Measurements from ENCODE around the gene GRIA4.
"Not testable (repeated sequence)": the region's sequence is repeated elsewhere in the genome, so short reads cannot be mapped to it uniquely, and the experiment has no call there.

GRIA4 gene

GRCh38 chr11:105858841-105859240, 249.0 kb downstream of the GRIA4 start:
- no peaks in the 10 kb centered on the region for H3K36me3 ChIP-seq (ENCODE audit: control insufficient read depth, insufficient read depth, low read length)
- no peaks in the 10 kb centered on the region for H3K9me3 ChIP-seq (ENCODE audit: control insufficient read depth, insufficient read depth, low read depth, low read length)
- H3K4me1 ChIP-seq (ENCODE audit: control insufficient read depth, insufficient read depth, low read length), result no peaks in the 10 kb centered on the region
- H3K27me3 ChIP-seq (ENCODE audit: control insufficient read depth, insufficient read depth, low read length), result no peaks in the 10 kb centered on the region
- H3K9ac ChIP-seq (ENCODE audit: low read length), result no peak overlapping the region
- H3K4me3 ChIP-seq (ENCODE audit: low read depth, low read length), result no peak overlapping the region
- no peak overlapping the region for H3K27ac ChIP-seq (ENCODE audit: low read depth, low read length)

GRCh38 chr11:105860105-105860504, 250.2 kb downstream of the GRIA4 start:
- Histone ChIP-seq H3K36me3 (ENCODE audit: control insufficient read depth, insufficient read depth, low read length) (no peaks in the 10 kb centered on the region), H3K27me3 (ENCODE audit: control insufficient read depth, insufficient read depth, low read length) (no peaks in the 10 kb centered on the region), H3K9me3 (ENCODE audit: control insufficient read depth, insufficient read depth, low read depth, low read length) (no peaks in the 10 kb centered on the region), H3K9ac (ENCODE audit: low read length) (no peak overlapping the region), H3K4me1 (ENCODE audit: control insufficient read depth, insufficient read depth, low read length) (no peaks in the 10 kb centered on the region), H3K27ac (ENCODE audit: low read depth, low read length) (no peak overlapping the region), H3K4me3 (ENCODE audit: low read depth, low read length) (no peak overlapping the region)

- Histone ChIP-seq H3K9me3 (ENCODE audit: control insufficient read depth, insufficient read depth, low read depth, low read length) (no peaks in the 10 kb centered on the region), H3K9ac (ENCODE audit: low read length) (no peak overlapping the region), H3K4me3 (ENCODE audit: low read depth, low read length) (no peak overlapping the region), H3K4me1 (ENCODE audit: control insufficient read depth, insufficient read depth, low read length) (no peaks in the 10 kb centered on the region), H3K27ac (ENCODE audit: low read depth, low read length) (no peak overlapping the region), H3K27me3 (ENCODE audit: control insufficient read depth, insufficient read depth, low read length) (no peaks in the 10 kb centered on the region), H3K36me3 (ENCODE audit: control insufficient read depth, insufficient read depth, low read length) (no peaks in the 10 kb centered on the region)
These were observed 251.4 kb downstream of the GRIA4 start for GRCh38 chr11:105861225-105861624.

- Histone ChIP-seq H3K36me3 (ENCODE audit: control insufficient read depth, insufficient read depth, low read length) (no peaks in the 10 kb centered on the region), H3K27ac (ENCODE audit: low read depth, low read length) (no peak overlapping the region), H3K9ac (ENCODE audit: low read length) (no peak overlapping the region), H3K4me3 (ENCODE audit: low read depth, low read length) (no peak overlapping the region), H3K27me3 (ENCODE audit: control insufficient read depth, insufficient read depth, low read length) (no peaks in the 10 kb centered on the region), H3K4me1 (ENCODE audit: control insufficient read depth, insufficient read depth, low read length) (peaks cover 7% of the 10 kb centered on the region), H3K9me3 (ENCODE audit: control insufficient read depth, insufficient read depth, low read depth, low read length) (no peaks in the 10 kb centered on the region)
These were observed 253.0 kb downstream of the GRIA4 start for GRCh38 chr11:105862736-105863367.

GRCh38 chr11:105863523-105863922, 253.7 kb downstream of the GRIA4 start:
- H3K27me3 ChIP-seq (ENCODE audit: control insufficient read depth, insufficient read depth, low read length), result no peaks in the 10 kb centered on the region
- no peaks in the 10 kb centered on the region for H3K9me3 ChIP-seq (ENCODE audit: control insufficient read depth, insufficient read depth, low read depth, low read length)
- no peak overlapping the region for H3K27ac ChIP-seq (ENCODE audit: low read depth, low read length)
- peaks cover 7% of the 10 kb centered on the region for H3K4me1 ChIP-seq (ENCODE audit: control insufficient read depth, insufficient read depth, low read length)
- no peak overlapping the region for H3K9ac ChIP-seq (ENCODE audit: low read length)
- H3K36me3 ChIP-seq (ENCODE audit: control insufficient read depth, insufficient read depth, low read length), result no peaks in the 10 kb centered on the region
- no peak overlapping the region for H3K4me3 ChIP-seq (ENCODE audit: low read depth, low read length)

GRCh38 chr11:105867742-105868141, 257.9 kb downstream of the GRIA4 start:
- no peak overlapping the region for H3K4me3 ChIP-seq (ENCODE audit: low read depth, low read length)
- H3K27me3 ChIP-seq (ENCODE audit: control insufficient read depth, insufficient read depth, low read length), result no peaks in the 10 kb centered on the region
- no peaks in the 10 kb centered on the region for H3K9me3 ChIP-seq (ENCODE audit: control insufficient read depth, insufficient read depth, low read depth, low read length)
- H3K4me1 ChIP-seq (ENCODE audit: control insufficient read depth, insufficient read depth, low read length), result peaks cover 7% of the 10 kb centered on the region
- no peak overlapping the region for H3K27ac ChIP-seq (ENCODE audit: low read depth, low read length)
- H3K36me3 ChIP-seq (ENCODE audit: control insufficient read depth, insufficient read depth, low read length), result no peaks in the 10 kb centered on the region
- H3K9ac ChIP-seq (ENCODE audit: low read length), result no peak overlapping the region

GRCh38 chr11:105868762-105869285, 259.0 kb downstream of the GRIA4 start:
- Histone ChIP-seq H3K9me3 (ENCODE audit: control insufficient read depth, insufficient read depth, low read depth, low read length) (no peaks in the 10 kb centered on the region), H3K27ac (ENCODE audit: low read depth, low read length) (no peak overlapping the region), H3K4me3 (ENCODE audit: low read depth, low read length) (no peak overlapping the region), H3K9ac (ENCODE audit: low read length) (no peak overlapping the region), H3K27me3 (ENCODE audit: control insufficient read depth, insufficient read depth, low read length) (no peaks in the 10 kb centered on the region), H3K36me3 (ENCODE audit: control insufficient read depth, insufficient read depth, low read length) (no peaks in the 10 kb centered on the region), H3K4me1 (ENCODE audit: control insufficient read depth, insufficient read depth, low read length) (peaks cover 7% of the 10 kb centered on the region)

GRCh38 chr11:105870516-105871113, 260.7 kb downstream of the GRIA4 start:
- Histone ChIP-seq H3K36me3 (ENCODE audit: control insufficient read depth, insufficient read depth, low read length) (no peaks in the 10 kb centered on the region), H3K27ac (ENCODE audit: low read depth, low read length) (no peak overlapping the region), H3K9ac (ENCODE audit: low read length) (no peak overlapping the region), H3K9me3 (ENCODE audit: control insufficient read depth, insufficient read depth, low read depth, low read length) (no peaks in the 10 kb centered on the region), H3K4me3 (ENCODE audit: low read depth, low read length) (no peak overlapping the region), H3K4me1 (ENCODE audit: control insufficient read depth, insufficient read depth, low read length) (peaks cover 7% of the 10 kb centered on the region), H3K27me3 (ENCODE audit: control insufficient read depth, insufficient read depth, low read length) (no peaks in the 10 kb centered on the region)

GRCh38 chr11:105878510-105878909, 268.6 kb downstream of the GRIA4 start:
- Histone ChIP-seq H3K9ac (ENCODE audit: low read length) (no peak overlapping the region), H3K4me1 (ENCODE audit: control insufficient read depth, insufficient read depth, low read length) (no peaks in the 10 kb centered on the region), H3K36me3 (ENCODE audit: control insufficient read depth, insufficient read depth, low read length) (no peaks in the 10 kb centered on the region), H3K9me3 (ENCODE audit: control insufficient read depth, insufficient read depth, low read depth, low read length) (no peaks in the 10 kb centered on the region), H3K27me3 (ENCODE audit: control insufficient read depth, insufficient read depth, low read length) (no peaks in the 10 kb centered on the region), H3K4me3 (ENCODE audit: low read depth, low read length) (no peak overlapping the region), H3K27ac (ENCODE audit: low read depth, low read length) (no peak overlapping the region)

- not testable (repeated sequence) for H3K4me1 ChIP-seq (ENCODE audit: control insufficient read depth, insufficient read depth, low read length); H3K4me3 ChIP-seq (ENCODE audit: low read depth, low read length); H3K9ac ChIP-seq (ENCODE audit: low read length); H3K36me3 ChIP-seq (ENCODE audit: control insufficient read depth, insufficient read depth, low read length); H3K9me3 ChIP-seq (ENCODE audit: control insufficient read depth, insufficient read depth, low read depth, low read length); H3K27ac ChIP-seq (ENCODE audit: low read depth, low read length); H3K27me3 ChIP-seq (ENCODE audit: control insufficient read depth, insufficient read depth, low read length)
These were observed 269.1 kb downstream of the GRIA4 start for GRCh38 chr11:105878927-105879326.

GRCh38 chr11:105881027-105881426, 271.2 kb downstream of the GRIA4 start:
- Histone ChIP-seq H3K9ac (ENCODE audit: low read length) (no peak overlapping the region), H3K27ac (ENCODE audit: low read depth, low read length) (no peak overlapping the region), H3K4me3 (ENCODE audit: low read depth, low read length) (no peak overlapping the region), H3K36me3 (ENCODE audit: control insufficient read depth, insufficient read depth, low read length) (no peaks in the 10 kb centered on the region), H3K4me1 (ENCODE audit: control insufficient read depth, insufficient read depth, low read length) (no peaks in the 10 kb centered on the region), H3K9me3 (ENCODE audit: control insufficient read depth, insufficient read depth, low read depth, low read length) (no peaks in the 10 kb centered on the region), H3K27me3 (ENCODE audit: control insufficient read depth, insufficient read depth, low read length) (no peaks in the 10 kb centered on the region)

Measured in HUES6 (cell line).